ENCODE results near the gene DNASE2. TPM values are rescaled to one million over a fixed set of nuclear protein-coding genes. Genes with fewer than 3 reads are reported as not detected.

The DNASE2 gene
- polyA plus RNA-seq, 3 donors: 38.8 to 91.6 (median 44.8) TPM

DNA sequence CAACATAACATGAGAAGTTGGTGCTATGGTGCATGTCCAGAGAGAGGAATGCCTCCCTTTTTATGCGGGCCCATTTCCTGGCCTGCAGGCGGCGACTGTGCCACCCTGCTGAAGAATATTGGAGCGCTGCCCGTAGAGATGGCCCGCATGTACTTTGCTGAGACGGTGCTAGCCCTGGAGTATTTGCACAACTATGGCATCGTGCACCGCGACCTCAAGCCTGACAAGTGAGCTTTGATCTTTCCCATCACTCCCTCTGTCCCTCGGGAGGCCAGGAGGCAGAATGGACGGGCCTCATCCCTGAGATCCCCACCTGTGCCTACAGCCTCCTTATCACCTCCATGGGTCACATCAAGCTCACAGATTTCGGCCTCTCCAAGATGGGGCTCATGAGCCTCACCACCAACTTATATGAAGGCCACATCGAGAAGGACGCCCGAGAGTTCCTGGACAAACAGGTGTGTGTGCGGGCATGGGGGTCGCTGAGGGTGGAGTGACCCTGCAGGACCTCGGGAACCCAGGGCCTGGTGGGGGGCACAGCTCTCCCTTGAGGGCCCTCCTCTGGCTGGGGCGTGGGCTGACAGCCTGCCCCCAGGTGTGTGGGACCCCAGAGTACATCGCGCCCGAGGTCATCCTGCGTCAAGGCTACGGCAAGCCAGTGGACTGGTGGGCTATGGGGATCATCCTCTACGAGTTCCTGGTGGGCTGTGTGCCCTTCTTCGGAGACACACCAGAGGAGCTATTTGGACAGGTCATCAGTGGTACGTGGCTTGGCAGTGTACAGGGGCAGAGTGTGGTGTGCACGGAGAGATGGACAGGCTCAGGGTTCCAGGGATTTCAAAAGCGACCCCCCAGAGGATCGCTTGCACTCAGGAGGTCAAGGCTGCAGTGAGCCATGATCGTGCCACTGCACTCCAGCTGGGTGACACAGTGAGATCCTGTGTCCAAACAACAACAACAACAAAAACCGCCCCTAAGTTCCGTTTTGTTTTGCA lies 16.2 kb downstream of the DNASE2 start:
- H3K9me3 ChIP-seq (replicated peaks in 1 of 2; ENCODE audit: control insufficient read depth in 1 of 2, insufficient read depth in 1 of 2, low read length in 2 of 2): no peaks in the 10 kb centered on the region
- peaks cover 12 to 13% of the 10 kb centered on the region in 2 donors for H3K4me1 ChIP-seq (ENCODE audit: control insufficient read depth in 1 of 2, insufficient read depth in 2 of 2, low read length in 2 of 2)
- H3K4me1 Mint-ChIP-seq: peaks cover 6% of the 10 kb centered on the region
- intact Hi-C loops (cut with micrococcal nuclease): no loop called here
- H3K9ac ChIP-seq (ENCODE audit: insufficient read depth, low read length, poor library complexity, severe bottlenecking): no peak overlapping the region
- H3K36me3 ChIP-seq (replicated peaks in 1 of 2; ENCODE audit: control insufficient read depth in 1 of 2, insufficient read depth in 2 of 2, low read length in 2 of 2): no peaks in the 10 kb centered on the region
- no peak overlapping the region for H3K4me2 ChIP-seq (replicated peaks; ENCODE audit: extremely low read depth, low read length, poor library complexity, severe bottlenecking)
- H4K20me1 ChIP-seq (ENCODE audit: insufficient read depth, low read length): no peaks in the 10 kb centered on the region
- H3K27ac ChIP-seq (ENCODE audit: low read depth in 1 of 2, low read length in 2 of 2): no peak overlapping the region
- peaks cover 0 to 4% (median 0%) of the 10 kb centered on the region in 7 donors for H3K9me3 Mint-ChIP-seq
- H3K4me3 ChIP-seq (replicated peaks in 1 of 3; ENCODE audit: low read depth in 2 of 3, low read length in 3 of 3): no peak overlapping the region
- peaks cover 2 to 15% (median 12%) of the 10 kb centered on the region in 3 donors for H3K27me3 Mint-ChIP-seq (ENCODE audit: low read depth in 3 of 3)
- TF ChIP-seq, protein P1, sequence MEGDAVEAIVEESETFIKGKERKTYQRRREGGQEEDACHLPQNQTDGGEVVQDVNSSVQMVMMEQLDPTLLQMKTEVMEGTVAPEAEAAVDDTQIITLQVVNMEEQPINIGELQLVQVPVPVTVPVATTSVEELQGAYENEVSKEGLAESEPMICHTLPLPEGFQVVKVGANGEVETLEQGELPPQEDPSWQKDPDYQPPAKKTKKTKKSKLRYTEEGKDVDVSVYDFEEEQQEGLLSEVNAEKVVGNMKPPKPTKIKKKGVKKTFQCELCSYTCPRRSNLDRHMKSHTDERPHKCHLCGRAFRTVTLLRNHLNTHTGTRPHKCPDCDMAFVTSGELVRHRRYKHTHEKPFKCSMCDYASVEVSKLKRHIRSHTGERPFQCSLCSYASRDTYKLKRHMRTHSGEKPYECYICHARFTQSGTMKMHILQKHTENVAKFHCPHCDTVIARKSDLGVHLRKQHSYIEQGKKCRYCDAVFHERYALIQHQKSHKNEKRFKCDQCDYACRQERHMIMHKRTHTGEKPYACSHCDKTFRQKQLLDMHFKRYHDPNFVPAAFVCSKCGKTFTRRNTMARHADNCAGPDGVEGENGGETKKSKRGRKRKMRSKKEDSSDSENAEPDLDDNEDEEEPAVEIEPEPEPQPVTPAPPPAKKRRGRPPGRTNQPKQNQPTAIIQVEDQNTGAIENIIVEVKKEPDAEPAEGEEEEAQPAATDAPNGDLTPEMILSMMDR (IDR thresholded peaks at IDR 0.05): no peak
- DNase-seq: no peak
- H3K4me3 Mint-ChIP-seq: no peak overlapping the region
- no peaks in the 10 kb centered on the region for H3K36me3 Mint-ChIP-seq
- H3K27ac Mint-ChIP-seq: no peak overlapping the region
- H2AFZ ChIP-seq (ENCODE audit: insufficient read depth, low read depth, low read length, poor library complexity, severe bottlenecking): no peak overlapping the region
- no peaks in the 10 kb centered on the region for H3K79me2 ChIP-seq (ENCODE audit: insufficient read depth, low read length)
- 97% methylated on average over 15 of the region's 34 CpGs for WGBS (ENCODE audit: insufficient coverage)
- H3K27me3 ChIP-seq (ENCODE audit: control insufficient read depth in 2 of 2, insufficient read depth in 2 of 2, low read length in 2 of 2): peaks cover 0 to 2% of the 10 kb centered on the region in 2 donors

DNA sequence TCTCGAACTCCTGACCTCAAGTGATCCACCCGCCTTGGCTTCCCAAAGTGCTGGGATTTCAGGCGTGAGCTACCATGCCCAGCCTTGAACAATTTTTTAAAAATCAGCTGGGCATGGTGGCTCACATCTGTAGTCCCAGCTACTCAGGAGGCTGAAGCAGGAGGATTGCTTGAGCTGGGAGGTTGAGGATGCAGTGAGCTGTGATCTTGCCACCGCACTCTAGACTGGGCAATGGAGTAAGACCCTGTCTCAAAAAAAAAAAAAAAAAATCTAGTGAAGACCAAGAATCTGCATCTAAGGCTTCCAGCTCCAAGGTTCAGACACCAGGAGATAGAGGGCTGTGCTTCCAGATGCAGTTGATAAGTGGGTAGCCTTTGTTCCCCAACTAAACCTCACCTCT lies 17.1 kb downstream of the DNASE2 start:
- Histone ChIP-seq H3K9ac (ENCODE audit: insufficient read depth, low read length, poor library complexity, severe bottlenecking) (no peak overlapping the region), H3K4me2 (replicated peaks; ENCODE audit: extremely low read depth, low read length, poor library complexity, severe bottlenecking) (no peak overlapping the region), H3K4me3 (replicated peaks in 1 of 3; ENCODE audit: low read depth in 2 of 3, low read length in 3 of 3) (no peak overlapping the region), H4K20me1 (ENCODE audit: insufficient read depth, low read length) (no peaks in the 10 kb centered on the region), H2AFZ (ENCODE audit: insufficient read depth, low read depth, low read length, poor library complexity, severe bottlenecking) (no peak overlapping the region), H3K27ac (ENCODE audit: low read depth in 1 of 2, low read length in 2 of 2) (no peak overlapping the region), H3K27me3 (ENCODE audit: control insufficient read depth in 2 of 2, insufficient read depth in 2 of 2, low read length in 2 of 2) (peaks cover 0 to 2% of the 10 kb centered on the region in 2 donors), H3K79me2 (ENCODE audit: insufficient read depth, low read length) (no peaks in the 10 kb centered on the region), H3K36me3 (replicated peaks in 1 of 2; ENCODE audit: control insufficient read depth in 1 of 2, insufficient read depth in 2 of 2, low read length in 2 of 2) (no peaks in the 10 kb centered on the region), H3K9me3 (replicated peaks in 1 of 2; ENCODE audit: control insufficient read depth in 1 of 2, insufficient read depth in 1 of 2, low read length in 2 of 2) (no peaks in the 10 kb centered on the region), H3K4me1 (ENCODE audit: control insufficient read depth in 1 of 2, insufficient read depth in 2 of 2, low read length in 2 of 2) (peaks cover 12 to 13% of the 10 kb centered on the region in 2 donors)
- TF ChIP-seq, protein P1 (IDR thresholded peaks at IDR 0.05): no peak
- Mint-ChIP-seq H3K4me1 (peaks cover 6% of the 10 kb centered on the region), H3K9me3 (peaks cover 0 to 4% (median 0%) of the 10 kb centered on the region in 7 donors), H3K27ac (no peak overlapping the region), H3K4me3 (no peak overlapping the region), H3K36me3 (no peaks in the 10 kb centered on the region), H3K27me3 (ENCODE audit: low read depth in 3 of 3) (peaks cover 4 to 17% (median 10%) of the 10 kb centered on the region in 3 donors)
- WGBS (ENCODE audit: insufficient coverage): 100% methylated on average over 2 of the region's 4 CpGs
- no peak for DNase-seq
- intact Hi-C loops (cut with micrococcal nuclease): no loop called here
